ENCODE measurements around the gene TMEM154.

TMEM154 gene, protein sequence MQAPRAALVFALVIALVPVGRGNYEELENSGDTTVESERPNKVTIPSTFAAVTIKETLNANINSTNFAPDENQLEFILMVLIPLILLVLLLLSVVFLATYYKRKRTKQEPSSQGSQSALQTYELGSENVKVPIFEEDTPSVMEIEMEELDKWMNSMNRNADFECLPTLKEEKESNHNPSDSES

DNA sequence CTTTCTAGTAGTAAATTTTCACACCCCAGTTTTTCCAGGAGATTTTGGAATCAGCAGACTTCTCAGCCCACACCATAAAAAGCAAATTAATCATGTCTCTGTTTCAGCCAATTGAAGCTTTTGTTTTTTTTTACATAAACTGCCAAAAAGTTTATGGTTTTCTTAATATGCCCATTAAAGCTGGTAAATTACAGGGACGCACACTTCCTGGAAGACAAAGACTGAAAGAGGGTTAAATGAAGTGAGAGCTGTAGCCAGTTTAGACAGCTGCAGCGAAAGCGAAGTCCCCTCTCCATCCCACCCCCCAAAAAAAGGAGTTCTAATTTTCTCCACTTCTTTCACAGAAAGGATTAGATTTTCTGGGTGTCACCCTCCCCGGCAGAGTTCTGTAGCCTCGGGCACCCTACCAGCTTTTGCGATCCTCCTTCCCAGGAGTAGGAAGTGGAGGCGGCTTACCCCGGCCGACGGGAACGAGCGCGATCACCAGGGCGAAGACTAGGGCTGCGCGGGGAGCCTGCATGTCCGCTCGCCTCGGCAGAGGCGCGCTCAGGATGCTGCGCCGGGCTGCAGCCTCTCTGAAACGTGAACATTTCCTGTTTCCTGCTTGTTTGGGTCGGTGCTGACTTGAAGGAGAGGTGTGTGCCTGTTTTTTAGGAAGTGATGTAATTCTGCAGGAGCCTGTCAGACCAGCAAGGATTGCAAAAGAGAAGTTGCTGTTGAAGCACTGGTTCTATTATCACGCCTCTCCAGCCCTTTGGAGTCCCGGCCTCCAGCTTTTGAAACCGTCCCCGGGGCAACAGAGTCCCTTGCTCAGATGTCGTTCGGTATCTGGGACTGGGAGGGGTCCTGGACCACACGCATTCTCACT, at the start of gene TMEM154:
Gene TMEM154, minus strand, starts transcription at position 584 of the 868 bp plus-strand sequence. Its CDS starts 64 bp downstream, at position 520.
- peak; percentile 60 to 65 for DNase-seq

DNA sequence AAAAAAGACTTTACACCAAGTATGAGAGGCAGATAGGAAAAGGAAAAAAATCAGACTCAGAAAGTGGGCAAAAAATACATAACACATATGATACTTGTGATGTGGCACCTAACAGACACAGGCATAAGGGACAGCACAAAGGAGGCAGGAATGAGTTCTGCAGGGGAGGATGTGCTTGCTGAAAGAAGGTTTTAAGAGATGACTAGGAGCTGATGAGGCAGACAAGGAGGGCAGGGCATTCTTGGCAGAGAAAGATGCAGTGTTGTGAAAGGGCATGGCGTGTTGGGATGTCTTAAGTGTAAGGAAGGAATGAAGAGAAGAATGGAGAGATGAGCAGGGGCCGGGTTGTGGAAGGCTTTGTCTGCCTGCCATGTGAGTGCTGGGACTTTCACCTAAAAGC, 49.7 kb upstream of the TMEM154 start:
- no peak for DNase-seq

DNA sequence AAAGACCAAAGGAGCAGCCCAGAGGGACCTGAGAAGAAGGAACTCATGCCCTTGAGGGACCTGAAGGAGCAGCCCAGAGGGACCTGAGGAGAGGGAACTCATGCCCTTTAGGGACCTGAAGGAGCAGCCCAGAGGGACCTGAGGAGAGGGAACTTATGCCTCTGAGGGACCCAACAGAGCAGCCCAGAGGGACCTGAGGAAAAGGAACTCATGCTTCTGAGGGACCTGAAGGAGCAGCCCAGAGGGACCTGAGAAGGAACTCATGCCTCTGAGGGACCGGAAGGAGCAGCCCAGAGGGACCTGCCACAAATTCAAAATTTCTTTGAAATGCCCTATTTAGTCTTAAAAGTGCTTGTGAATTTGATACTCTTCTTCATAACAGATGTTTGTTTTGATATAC, 48.5 kb upstream of the TMEM154 start:
- no peak for DNase-seq

DNA sequence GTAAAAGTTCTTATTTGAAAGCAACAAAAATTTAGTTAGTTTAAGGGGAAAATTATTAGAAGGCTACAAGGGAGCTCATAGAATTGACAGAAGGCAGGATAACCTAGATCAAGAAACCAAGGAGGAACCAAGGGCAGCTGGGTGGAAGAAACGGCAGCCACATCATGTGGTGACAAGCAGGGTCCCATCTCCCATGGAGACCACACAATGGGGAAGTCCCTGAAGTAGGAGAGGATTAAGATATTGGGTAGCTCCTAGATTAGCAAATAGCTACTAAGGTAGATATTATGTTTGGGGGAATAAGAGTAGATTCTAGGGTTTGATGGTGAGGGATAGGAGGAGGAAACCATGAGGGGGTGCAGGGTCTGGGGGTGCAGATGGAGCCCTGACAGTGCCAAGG, 48.0 kb upstream of the TMEM154 start:
- DNase-seq = no peak

DNA sequence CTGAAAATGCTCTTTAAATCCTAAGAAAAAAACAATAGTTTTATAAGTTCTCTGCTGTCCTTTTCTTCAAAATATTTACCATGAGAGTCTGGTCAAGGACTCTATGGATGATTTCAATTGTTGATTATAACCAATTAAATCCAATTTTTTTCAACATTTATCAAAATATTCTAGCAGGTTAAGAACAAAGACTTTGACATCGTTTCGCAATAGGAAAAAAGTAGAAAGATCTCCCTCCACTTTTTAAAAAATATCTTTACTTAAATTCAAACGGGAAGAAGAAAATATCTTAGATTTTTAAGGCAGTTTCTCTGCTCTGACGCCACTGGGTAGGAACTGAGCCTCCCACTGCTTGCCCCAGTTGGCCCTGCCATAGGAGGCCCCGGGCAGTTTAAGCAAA, 44.7 kb upstream of the TMEM154 start:
- DNase-seq = no peak

DNA sequence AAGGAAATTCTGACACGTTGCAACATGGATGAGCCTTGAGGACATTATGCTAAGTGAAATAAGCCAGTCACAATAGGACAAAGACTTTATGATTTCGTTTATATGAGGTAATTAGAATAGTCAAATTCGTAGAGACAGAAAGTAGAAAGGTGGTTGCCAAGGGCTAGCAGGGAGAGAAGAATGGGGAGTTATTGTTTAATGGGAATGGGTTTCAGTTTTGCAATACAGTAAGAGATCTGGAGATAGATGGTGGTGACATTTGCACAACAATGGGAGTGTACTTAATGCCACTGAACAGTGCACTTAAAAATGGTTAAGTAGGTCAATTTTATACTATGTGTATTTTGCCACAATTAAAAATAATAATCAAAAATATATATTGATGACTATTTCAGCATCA, 43.4 kb upstream of the TMEM154 start:
- DNase-seq = no peak

DNA sequence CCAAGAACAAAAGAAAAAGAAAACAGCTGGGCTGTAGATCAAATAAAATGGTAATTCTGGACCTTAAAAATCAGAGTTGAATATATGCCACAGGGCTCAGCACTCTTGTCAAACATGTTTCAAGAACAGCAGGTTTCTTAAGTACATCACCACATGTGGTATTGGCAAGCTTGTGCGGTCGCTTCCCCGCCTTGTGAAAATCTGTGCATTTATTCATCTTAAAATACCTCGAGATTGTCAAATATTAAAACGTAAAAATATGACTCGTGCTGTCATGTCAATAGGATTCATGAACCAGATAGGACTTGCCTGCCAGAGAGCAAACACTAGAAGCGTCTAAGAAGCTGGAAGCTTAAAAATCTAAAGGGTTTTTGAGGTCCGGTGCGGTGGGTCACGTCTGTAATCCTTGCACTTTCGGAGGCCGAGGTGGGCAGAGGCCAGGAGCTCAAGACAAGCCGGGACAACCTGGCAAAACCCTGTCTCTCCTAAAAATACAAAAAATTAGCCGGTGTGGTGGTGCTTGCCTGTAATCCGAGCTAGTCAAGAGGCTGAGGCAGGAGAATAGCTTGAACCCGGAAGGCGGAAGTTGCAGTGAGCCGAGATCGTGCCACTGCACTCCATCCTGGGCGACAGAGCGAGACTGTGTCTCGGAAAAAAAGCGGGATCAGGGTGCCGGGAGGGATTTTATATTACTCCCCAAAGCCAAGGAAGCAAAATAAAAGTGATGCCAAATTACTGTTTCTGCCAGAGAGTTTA, 40.2 kb upstream of the TMEM154 start:
- DNase-seq = no peak

DNA sequence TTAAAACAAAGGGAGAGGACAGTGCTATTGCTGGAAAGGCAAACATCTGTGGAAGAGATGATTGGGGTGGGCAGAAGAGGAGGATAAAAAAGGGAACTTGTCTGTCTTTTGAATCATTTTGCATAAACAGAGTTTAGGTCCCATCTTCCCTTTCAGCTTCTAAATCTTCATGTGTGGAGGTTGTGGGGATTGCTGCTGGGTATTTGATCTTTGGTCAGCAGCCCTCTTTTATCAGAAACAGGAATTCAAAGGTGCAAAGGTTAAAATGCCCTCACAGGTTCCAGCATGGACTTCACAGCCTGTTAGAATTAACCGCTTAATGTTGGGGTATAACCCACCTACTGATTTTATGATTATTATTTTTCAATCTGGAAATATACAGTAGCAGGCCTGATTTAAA, 39.5 kb upstream of the TMEM154 start:
- no peak for DNase-seq

DNA sequence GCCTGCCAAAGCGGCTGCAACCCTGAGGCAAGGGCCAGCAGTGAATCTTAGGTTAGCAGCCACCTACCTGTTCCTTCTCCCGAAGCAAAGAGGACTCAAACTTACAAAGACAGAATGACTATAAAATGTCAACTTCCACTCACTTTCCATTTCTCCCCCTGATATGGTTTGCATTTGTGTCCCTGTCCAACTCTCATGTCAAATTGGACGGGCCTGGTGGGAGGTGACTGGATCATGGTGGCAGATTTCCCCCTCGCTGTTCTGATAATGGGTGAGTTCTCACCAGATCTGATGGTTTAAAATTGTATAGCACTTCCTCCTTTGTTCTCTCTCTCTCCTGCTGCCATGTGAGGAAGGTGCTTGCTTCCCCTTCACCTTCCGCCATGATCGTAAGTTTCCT, 35.3 kb upstream of the TMEM154 start:
- no peak for DNase-seq

DNA sequence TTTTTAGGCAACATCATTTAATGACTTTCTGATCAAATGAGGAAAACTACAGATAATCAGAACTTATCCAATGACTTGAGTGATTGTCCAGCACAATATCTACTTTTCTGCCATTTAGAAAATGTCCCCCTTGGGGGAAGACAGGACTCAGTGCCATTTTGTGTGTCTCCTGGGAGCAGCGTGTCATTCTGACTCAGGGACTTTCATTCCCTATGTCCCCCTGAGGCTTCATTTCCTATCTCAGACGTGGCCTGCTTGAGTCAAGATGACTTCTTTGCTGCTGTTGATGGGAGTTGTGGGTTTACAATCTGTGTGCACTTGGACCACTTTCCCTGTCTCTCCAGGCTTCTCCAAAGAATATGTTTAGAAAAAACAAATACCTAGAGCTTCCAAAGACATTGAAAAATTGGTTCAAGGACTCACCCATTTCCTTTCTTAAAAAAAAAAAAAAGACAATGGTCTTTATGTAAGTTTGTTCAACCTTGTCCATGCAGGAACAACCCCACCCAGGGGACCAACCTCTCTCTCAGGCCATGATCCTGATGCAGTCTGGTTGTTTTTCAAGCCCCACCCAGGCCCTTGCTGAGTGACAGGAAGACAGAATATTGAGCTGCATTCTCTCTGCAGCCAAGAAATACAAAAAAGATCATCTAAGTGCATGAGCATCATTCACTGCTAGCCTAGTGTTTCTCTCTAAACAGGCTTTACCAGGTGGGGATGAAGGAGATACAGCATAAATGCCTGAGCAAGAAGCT, 34.3 kb upstream of the TMEM154 start:
- DNase-seq = no peak

DNA sequence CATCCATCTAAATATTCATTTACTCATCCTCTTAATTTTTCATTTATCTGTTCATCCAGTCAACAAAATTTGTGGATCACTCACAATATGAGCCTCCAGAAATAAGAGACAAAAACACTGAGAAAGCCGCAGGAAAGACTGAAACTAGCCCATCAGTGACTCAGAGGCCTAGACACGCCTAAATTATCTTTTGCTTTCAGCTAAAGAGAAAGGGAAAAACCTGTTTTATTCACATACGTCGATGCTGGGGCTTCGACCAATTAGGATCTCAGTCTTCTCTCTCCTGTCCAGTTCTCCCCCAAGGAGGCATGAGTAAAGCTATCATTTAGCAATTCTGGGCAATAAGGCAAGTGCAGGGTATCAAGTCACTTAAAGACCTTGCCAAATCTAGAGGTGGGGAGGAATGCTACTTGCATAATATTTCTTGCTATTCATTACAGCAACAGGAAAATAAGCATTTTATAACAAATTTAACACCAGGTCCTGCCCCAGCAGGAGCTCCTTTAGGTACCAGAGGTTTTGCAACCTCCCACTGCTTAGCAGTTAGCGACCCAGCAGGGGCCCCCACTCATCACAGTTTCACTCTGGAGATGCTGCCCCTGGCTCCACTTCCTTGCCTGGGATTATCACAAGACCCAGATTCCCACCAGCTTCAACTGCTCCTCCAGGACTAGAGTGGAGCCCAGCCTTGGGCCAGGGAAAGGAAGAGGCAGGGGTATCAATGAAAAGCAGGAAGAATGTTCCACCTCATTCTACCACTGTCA, 30.1 kb upstream of the TMEM154 start:
- no peak for DNase-seq

DNA sequence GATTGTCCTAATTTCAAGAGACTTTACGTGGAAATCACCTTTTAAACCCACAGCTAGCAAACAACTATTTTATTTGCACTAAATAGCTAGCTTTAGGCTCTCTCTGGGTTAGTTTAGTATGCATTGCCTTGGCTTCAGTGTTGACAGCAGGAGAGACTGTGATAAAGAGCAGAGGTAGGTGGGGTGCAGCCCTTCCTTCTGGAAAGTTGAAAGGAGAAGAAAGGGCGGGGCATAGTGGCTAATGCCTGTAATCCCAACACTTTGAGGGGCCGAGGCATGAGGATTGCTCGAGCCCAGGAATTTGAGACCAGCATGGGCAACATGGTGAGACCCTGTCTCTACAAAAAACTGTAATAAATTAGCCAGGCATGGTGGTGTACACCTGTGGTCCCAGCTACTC, 29.0 kb upstream of the TMEM154 start:
- DNase-seq = no peak

DNA sequence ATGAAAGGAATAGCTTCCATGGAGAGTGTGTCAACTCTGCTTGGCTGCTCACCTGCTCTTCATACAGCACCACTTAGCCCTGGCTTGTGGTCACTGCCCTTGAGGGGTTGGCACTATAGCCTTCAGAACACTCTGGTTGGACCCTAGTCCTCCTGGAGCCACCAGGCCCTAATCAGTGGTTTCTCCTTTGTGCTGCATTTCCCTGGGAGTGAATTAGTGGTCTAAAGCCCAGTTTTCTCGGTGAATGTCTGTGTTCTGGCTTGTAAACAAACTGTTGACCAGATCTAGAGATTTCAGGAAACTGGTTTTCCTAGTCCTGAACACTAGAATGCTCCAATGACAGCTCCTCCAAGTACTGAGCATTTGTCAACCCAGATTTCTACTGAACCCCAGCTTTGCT, 28.6 kb upstream of the TMEM154 start:
- DNase-seq = no peak

DNA sequence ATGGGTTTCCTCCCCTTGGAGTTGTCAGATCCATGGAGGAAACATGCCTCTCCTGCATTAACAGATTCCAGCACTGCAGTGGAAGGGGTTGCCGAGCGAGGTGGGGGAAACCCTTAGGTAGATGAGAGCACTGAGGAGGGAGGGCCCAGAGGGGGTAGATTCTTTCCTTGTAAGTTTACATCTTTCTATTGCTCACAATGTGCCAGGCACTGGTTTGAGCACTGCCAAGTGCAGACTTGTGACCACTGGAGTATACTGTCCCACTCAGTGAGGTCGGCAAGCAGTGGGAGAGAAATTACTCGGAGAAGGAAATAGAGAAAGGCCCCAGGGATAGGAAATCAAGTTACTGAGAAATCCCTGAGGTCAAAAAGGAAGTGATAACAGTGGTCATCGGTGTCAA, 27.8 kb upstream of the TMEM154 start:
- no peak for DNase-seq

DNA sequence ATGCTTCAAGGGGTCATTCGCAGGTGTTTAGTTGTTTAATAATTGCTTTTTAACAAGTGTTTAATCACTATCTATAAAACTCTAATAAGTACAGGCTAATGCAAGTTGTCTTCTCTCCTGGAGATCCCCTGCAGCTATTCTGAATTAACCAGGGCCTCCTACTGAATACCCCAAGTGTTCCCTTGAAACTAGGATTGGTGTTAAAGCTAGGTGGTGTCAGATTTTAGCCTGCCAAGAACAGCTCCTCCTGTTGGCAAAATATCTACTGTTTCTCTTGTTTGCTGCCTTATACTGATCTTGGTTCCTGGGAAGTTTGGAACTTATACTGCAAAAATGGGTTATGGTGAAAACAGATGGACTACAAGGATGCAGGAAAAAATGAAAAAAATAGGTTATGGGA, 26.1 kb upstream of the TMEM154 start:
- no peak for DNase-seq

DNA sequence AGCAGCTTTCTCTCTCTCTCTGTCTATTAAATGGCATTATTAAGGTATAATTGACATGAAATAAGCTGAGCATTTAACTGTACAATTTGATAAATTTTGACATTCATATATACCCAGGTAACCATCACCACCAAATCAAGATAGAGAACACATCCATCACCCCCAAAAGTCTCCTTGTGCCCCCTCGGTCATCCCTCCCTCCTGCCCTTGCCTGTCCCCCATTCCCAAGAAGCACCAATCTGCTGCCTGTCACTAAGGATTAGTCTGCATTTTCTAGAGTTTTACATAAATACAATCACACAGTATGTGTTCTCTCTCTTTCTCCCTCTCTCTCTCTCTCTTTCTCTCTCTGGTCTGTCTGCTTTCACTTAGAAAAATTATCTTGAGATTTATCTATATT, 25.0 kb upstream of the TMEM154 start:
- no peak for DNase-seq

DNA sequence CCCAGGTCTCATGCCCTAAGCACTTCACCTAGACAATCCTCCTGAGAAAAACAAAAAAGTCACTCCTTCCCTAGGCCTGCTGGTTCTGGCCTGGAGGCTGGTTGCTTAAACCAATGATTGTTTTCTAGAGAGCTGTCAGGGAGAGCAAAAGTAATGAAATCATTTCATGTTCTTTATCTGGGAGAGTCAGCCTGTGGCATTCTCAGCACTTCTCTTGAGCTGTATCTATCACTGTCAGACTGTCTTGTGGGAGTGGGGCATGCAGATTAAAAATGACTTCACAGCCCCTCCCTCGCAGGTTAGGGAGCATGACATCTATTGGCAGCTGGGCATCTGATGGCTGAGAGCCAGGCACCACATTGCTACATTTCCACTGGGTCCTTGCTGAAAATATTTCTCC, 20.4 kb upstream of the TMEM154 start:
- no peak for DNase-seq

DNA sequence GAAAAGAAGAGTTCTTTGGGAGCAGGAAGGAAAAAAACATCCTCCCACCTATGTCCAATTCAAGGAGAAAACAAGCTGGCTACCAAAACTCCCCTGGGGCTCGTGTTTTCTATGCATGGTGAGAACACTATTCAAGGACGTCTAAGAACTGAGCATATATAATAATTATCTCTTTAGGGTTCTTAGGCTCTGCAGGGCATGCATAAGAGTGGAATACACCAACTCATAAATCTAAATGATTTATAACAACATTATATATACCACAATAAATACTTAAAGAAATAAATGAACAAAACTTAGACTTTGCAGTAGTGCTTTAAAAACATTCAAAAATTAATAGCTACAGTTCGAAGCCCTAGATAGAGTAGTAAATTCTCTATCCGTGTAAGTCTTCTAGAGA, 19.5 kb upstream of the TMEM154 start:
- no peak for DNase-seq

DNA sequence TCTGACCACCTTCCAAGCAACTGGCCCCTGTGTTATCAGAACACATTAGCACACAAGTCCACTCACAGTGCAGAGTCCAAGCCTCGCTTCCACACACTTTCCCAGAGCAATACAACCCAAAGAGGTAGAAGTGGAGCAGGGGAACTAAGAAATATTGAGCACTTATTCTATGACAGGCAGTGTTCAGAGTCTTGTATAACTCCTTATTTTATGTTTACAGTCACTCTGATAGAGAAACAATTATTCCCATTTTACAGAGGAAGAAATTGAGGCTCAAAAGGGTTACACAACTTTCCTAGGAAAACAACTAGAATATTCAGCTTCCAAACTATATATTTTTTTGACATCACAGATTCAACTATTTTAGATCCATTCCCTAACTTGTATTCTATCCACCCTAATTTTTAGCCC, 18.3 kb upstream of the TMEM154 start:
- DNase-seq = no peak

DNA sequence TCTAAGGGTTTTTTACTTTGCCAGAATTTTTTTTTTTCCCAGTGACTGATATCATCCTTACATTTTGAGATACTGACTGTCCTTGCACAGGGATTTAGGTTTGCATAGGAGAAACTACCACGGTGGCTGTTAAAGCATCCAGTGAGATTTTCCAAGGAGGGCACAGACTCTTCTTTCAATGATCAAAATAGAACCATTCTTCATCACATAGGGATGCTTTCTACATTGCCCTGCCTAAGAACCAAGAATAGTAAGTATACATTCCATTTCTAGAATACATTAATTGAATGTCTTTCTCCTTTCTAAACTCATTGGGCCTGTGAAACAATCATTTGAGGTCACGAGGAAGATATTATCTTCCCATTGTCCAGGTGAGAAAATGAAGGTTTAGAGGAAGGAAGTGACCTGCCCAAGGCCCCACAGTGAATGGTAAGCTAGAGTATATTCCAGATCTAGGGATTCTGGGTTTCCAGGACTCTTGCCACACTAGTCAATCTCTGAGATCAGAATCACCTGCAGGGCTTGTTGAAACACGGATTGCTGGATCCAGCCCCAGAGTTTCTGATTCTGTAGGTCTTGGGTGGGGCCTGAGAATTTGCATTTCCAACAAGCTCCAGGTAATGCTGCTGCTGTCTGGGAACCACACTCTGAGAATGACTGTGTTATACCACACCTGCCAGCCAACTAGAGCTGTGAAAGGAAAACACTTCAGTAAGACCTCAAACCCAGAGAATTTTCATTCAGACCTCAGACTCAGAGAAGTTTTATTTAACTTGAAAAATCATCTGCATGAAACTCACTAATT, 17.7 kb upstream of the TMEM154 start:
- DNase-seq = no peak

DNA sequence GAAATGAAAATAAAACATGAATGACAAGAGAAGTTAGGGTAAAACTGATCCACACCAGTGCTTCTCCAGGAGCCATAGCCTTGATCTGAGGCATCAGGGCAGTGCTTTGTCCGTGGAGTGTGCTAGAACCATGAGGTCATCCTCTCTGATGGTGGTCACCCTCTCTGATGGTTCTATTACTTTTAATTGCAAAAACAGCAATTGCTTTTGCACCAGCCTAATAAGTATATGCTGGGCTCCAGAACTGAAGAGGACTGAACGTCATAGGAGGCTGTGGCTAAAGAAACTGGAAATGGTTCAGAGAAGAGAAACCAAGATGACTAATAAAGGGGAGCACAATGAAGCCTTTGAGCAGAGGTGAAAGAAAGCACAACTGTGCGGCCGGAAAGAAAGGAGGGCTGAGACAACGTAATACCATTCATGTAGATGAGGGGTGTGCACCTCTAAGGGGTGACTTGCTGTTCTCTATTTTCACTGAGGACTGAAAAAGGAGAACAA, 17.0 kb upstream of the TMEM154 start:
- DNase-seq = peak; percentile 16 to 37

Data from inflammatory macrophage treated with lipopolysaccharide for 1 hour (primary cell).